Superior temporal gyrus (tissue), 1 donor: Measurements from ENCODE around the gene WASF2.
"Not testable (repeated sequence)": the region's sequence is repeated elsewhere in the genome, so short reads cannot be mapped to it uniquely, and the experiment has no call there.

Source experiments
- DNase-seq: peaks from one replicate; pipeline ENCODE4 v3.0.0-alpha.2; 2016; ENCODE audit errors: extremely low spot score

Gene WASF2

DNA sequence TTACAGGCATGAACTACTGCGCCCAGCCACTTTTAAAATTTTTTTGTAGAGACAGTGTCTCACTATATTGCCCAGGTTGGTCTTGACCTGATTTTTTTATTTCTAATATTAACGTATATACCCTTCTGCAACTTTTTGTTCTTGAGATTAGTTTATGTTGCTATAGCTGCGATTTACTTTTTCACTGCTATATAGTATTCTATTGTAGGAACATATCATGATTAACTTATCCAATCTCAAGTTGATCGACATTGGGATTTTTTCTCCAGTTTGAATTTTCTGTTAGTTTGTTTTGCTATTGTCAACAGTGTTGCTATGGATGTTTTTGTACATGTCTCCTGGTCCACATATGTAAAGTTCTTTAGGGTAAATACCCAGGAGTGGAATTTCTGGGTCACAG is 35.4 kb downstream of the WASF2 start:
- no peak for DNase-seq

DNA sequence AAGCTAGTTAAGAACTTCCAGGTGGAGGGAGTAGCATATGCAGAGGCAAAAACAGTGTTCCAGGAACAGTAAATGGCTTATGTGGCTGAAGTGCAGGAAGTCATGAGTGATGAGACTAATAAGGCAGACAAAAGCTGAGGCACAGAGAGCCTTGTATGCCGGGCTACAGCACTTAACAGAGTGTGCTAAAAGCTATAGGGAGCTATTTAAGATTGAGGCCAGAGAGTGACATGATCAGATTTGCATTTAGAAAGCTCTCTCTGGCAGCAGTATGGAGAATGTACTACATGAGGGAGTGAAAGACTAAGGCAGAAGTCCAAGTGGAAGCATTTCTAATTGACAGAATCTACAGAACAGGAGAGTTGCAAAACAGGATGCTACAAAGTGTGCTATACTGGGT is 38.6 kb downstream of the WASF2 start:
- DNase-seq: no peak

DNA sequence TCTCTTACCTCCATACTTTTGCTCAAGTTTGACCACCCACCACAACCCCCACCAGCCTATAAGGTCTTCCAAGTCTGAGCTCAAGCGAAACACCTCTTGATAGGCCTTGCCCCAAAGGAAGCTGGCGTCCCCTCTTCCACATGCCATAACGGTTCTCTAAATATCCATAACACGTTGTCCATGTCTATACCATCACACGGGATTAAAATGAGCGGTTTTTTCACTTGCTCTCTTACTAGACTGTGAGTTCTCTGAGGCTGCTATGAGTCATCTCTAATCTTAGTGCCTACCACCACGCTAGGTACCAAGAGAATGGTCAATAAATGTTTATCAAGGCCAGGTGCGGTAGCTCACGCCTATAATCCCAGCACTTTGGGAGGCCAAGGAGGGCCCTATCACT is 41.0 kb downstream of the WASF2 start:
- DNase-seq: no peak

DNA sequence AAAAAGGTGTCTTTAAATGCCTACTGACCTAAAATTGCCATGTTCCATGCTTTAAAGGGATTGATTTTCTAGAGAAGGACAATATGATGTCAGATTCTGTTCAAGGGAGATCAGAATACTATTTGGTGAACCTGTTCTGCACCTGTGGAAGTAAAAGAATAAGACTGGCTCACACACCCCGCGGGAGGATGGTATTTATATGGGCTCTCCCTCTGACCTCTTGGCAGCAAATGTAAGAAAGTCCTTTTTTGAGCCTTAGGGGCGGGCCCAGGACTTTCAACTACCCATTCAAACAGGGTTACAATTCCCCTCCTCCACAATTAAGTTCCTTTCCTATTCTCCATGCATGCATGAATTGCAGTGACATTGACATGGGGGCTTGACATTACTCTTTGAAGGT is 42.1 kb downstream of the WASF2 start:
- no peak for DNase-seq

DNA sequence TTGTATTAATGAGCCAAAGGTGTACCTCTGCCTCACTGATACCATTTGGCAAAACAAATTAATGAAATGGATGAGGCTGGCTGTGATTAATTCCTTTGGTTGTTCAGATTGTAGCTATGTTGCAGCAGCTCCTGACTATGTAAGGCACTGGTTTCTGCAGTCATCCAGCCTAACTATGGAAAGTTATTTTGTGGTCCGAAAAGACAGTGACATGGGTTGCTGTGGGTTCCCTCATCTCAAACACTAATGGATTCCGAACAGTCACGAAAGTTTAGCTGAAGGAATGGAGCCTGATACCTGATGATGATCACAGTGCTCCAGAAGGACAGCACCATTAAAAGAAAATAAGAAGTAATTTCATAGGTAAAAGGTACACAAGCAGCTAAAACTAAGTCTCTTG is 42.6 kb downstream of the WASF2 start:
- DNase-seq: no peak

DNA sequence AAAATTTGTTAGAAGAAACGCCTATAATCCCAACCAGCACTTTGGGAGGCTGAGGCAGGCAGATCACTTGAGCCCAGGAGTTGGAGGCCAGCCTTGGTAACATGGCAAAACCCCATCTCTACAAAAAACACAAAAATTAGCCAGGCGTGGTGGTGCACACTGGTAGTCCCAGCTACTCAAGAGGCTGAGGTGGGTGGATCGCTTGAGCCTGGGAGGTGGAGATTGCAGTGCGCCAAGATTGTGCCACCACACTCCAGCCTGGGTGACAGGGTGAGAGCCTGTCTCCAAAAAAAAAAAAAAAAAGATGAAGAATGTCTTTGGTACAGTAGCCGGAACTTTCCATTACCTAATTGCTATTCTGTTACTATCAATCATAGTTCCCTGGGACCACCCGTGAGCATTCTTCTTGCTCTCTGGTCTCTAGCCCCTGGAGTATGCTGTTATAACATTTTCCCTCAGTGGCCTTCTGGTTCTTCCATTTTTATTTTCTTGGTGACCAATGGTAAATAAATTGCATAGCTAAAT is 43.4 kb downstream of the WASF2 start:
- no peak for DNase-seq

DNA sequence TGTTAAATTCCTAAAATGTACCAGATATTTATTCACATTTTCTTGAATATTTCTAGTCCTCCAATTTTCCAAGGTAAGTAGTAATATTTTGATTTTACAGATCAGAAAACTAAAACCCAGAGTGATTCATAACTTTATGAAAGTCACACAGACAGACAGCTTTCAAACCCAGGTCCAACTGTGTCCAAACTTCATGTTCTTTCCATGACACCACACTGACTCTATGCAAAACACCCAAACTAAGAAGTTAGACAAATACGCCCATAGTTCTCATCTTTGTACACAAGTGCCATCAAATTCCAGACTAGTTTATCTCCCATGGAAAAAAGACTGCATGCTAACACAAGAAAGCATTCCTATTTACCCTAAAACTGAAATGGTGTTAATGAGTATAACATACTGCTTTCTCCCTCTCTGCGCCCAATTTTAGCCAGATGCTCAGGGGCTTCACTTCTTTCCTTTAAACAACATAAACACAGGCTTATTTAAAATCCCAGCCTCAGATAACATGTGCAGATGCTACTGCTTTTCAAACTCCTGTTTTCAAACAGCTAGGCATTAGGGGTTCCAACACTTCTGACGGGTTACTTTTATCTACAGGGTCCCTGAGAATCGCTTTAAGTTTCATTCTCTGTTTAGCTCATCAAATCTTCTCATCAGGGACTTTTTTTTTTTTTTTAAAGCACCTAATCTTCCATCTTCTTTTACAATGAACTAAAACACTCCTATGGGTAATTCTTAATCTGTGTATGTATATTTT is 44.6 kb downstream of the WASF2 start:
- DNase-seq: no peak

DNA sequence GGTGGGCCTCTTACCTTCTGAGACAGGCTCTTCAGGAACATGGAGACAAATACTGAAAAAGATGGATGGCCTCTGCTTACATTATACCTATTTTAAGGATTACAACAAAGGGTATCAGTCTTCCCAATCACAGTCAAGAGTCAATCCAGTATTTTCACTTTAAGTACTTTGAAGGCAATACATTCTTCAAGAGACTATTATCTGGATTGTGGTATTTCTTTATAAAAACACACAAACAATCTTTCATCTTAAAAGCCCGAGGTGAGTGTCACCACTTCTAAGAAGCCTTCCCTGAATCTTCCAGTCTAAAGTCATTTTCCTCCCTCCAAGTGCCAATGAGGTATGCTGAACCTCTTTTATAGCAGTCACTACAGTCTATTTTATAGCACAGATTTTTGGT is 45.3 kb downstream of the WASF2 start:
- DNase-seq: no peak

DNA sequence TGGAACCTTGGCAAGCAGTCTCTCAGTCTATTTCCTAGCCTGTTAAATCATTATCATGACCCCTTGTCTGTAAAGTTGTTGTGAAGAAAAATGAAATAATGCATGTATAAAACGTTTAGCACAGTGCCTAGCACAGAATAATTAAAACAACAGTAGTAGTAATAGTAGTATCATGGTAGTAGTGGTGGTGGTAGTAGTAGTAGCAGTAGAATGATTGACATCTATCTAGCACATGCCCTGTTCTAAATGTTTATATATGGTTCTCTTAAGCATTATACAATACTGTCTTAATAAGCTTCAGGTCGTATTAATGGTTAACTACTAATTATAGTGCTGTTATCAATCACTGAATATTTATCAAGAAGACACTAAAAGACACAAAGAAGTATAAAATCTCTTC is 50.8 kb downstream of the WASF2 start:
- DNase-seq: no peak

DNA sequence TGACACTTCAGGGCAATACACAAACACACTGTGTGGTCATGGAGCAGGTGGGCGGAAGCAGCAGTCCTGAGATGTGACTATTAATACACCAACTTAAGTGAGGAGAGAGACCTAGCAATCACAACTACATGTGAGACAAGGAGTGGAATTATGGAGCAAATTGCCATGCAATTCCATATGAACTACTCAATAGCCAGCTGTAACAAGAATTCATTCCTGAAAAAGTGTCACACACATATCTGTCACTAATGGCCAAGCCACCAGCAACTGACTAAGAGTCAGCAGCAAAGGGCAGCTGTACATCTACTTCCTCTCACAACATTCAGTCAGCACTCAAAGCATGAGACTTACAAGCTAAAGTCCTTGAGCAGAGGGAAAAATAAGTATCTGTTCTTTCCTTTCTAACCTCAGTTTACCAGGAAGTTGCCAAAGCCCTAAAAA is 51.3 kb downstream of the WASF2 start:
- DNase-seq: peak; percentile 14

DNA sequence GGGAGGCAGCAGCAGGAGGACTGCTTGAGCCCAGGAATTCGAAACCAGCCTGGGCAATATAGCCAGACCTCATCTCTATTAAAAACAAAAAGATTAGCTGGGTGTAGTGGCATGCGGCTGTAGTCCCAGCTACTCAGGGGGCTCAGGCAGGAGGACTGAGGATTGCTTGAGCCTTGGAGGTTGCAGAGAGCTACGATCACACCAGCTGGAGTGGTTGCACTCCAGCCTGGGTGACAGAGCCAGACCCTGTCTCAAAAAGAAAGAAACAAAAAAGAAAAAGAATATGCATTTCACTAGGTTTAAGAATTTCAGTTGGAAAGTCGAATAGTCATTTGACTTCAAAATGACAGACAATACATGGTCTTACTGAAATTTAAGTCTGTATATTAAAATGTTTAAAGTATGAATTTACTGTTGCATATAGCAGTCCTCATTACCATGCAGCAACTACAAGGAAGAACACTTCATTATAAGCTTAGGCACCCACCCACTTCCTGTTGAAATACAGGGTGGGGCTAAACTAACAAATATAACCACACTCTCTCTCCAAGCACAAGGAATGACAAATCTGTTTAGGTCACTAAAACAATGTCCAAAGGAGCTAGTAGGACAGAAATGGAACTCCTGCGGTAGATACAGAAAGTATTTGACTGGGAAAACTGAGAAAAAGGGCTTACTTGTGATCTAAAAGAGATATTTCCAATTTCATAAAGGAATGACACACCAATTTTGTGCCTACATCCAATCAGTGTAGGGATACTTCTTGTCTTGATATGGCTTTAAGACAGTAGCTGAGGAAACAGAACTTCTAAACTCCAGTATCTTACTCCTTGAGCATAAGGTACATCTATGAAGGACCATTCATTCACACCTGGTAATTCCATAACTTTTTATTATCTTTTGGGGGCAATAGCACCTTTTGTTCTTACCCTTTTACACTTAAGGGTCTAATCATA is 53.5 kb downstream of the WASF2 start:
- DNase-seq: peak; percentile 35

DNA sequence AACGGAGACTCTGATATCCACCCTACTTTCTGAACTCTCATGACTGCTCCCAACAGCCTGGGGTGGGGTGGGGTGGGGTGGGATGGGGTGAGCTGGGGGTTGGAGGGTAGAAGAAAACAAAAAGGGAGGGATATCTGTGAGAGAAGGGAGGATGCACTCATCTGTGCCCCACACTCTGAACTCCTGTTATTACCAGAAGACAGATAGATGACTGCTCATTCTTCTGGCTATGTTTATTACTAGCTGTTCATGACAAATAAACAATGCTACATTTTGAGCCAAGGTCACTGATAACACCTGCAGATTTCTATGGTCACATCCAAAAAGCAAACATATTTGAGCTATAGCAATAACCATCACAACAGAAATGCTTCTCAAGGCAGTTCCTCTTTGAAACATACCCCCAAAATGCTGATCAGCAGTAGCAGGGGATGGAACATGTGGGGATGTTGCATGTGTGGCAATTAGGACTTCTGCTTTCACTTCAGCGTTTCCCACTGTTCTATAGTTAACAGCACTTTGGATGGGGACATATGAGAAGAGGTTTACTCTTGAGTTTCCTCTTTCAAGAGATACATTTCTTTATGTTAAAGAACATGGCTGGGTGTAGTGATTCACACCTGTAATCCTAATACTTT is 54.3 kb downstream of the WASF2 start:
- peak; percentile 44 for DNase-seq

DNA sequence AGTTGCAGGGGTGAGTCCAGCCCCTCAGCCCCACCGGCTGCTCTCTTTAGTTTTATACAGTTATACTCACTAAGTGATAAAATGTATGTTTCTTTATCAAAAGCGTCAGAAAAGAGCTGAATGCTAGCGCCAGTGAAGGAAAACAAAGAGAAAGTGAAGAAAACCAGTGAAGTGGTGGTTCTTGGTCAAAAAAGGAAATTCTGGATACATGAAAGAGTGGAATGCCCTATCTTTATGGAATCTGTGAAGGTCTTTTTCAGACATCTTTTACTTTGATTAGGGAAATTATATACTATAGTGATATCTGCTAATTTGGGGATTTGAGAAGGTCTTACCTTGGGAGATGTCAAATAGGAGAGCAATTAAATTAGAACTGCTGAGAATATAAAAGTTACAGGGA is 56.3 kb downstream of the WASF2 start:
- DNase-seq: no peak

DNA sequence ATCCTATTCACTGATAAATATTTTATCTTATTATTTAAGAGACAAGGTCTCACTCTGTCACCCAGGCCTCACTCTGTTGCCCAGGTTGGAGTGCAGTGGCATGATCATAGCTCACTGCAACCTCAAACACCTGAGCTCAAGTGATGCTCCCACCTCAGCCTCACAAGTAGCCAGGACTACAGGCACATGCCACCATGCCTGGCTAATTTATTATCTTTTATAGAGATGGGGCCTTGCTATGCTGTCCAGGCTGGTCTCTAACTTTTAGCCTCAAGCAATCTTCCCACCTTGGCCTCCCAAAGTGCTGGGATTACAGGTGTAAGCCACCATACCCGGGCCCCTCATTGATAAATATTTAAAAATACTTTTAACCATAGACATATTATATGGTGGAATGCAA is 57.2 kb downstream of the WASF2 start:
- DNase-seq: not testable (repeated sequence)

DNA sequence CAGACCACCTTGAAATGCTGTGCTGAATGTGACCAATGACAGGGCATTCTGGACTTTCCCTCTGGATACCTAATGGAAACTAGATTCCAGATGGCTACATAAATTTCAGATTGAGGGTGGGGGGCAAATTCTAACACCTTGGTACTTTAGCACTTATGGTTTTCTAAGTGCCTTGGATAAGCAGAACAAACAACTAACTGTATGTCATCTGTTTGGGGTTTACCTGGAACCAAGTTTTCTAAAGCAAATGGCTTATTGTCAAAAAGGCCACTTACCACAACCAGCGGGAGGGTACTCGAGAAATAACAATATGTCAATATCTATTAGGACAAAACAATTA is 58.4 kb downstream of the WASF2 start:
- no peak for DNase-seq

DNA sequence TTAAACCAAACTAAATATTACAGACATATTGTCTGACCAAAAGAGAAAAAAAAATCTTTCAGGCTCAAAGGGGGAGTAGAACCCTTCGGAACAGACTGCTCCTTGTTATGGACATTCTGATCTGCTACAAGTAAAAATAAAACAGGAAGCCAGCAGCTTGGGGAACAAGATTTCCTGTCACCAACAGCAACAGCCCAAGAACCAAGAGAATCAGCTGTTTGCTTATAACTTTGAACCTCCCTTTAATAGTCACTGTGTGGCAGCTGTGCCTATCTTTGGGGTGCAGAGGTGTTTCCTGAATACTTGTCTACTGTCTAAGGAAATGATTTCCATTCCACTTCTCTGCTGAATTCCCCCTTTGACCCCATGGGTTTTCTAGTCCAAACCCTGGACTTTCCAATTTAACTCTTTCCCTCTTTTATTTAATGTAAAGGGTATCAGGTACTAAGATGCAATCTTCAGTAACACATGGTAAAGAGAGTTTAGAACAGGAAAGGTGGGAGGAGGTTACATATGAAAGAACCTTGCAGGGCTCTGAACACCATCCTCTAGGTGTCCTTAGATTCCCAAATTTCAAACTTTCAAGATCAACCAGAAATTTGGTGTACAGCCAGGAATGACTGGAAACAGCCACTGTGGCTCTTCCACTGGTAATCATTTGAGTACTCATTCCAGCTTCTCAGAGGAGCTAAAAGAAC is 58.9 kb downstream of the WASF2 start:
- DNase-seq: peak; percentile 84

DNA sequence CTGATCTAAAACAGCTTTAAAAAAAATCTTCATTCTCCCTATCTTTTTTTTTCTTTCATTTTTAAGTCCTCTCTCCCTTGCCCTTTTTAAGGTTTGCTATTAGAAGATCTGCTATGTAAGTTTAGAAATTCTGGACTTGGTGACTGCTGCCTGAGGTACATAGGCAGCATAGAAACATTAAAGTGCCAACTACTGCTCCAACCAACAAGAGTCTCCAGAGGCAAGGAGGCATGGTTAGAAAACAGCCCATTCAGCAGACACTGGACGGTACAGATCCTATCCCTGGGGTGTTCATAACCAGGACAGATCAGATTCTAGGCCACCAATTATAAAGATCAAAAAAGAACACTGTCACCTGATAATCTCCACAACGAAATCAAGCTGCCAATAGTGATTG is 60.9 kb downstream of the WASF2 start:
- DNase-seq: peak; percentile 39

DNA sequence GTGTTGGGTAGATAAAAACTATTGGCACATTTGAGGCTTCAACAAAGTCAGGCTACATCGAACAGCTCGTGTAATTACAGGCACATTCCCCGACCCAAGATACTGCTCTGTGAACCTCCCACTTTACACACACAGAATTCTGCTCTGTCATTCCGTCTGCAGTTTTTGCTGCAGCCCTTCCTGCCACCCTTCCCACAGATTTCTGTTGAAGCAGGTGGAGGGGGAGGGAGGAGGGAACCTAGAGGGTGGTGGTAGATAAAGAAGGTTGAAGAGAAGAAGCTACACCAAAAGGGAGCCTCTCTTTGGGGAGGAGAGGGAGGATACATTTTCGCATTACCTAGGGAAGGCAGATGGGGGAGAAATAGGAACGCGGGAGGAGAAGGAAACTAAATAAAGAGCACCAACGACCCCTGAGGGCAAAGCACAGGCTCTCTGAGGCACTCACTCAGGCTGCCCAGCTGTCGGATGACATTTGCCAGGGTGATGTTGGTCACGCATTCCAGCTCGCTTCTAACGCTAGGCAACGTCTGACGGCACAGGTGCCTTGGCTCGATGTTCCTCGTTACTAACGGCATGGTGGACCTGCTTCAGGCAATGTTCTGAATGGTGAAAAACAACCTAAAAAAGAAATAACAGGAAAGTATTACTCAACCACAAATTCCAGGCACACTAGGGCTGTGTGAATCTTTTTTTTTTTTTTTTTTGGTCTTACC is 61.5 kb downstream of the WASF2 start:
- peak; percentile 45 for DNase-seq

DNA sequence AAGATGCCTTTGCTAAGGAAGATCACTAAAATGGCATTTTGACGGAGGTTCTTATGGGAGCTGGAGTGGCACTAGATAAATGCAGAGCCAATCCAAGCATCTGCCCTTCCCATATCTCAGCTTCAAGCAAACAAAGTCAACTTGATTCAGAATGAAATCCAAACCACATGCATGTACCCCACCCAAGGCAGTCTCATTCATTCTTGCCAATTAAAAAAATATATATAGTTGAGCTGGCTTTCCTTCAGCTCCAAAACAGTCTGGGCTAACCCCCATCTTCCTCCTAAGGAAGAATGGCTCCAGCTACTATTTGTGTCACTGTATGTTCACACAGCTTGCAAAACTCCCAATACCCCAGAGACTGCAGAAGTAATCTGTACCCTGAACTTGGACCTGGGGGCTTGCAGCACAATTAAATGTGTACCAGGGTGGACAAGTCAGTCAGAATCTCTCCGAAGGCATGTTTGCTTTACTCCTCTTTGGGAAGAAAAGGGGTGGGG is 62.1 kb downstream of the WASF2 start:
- DNase-seq: peak; percentile 33

DNA sequence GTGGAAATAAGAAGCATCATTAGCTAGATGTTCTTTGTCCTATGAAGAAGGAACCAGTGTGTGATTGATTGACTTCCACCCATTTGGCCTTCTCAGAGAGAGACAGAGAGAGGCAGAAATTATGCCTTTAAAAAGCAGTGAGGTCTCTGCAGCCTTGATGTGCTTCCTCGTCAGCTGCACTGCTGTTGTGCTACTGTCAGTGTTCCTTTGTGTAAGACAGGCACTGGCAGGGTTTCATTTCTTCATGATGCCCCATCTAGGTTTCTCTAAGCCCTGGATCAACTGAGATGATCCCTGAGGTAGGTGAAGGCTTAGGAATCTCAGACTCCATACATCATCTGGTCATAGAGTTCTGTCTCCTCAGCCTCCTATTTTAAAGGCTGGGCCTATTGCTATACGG is 62.6 kb downstream of the WASF2 start:
- DNase-seq: peak; percentile 57

DNA sequence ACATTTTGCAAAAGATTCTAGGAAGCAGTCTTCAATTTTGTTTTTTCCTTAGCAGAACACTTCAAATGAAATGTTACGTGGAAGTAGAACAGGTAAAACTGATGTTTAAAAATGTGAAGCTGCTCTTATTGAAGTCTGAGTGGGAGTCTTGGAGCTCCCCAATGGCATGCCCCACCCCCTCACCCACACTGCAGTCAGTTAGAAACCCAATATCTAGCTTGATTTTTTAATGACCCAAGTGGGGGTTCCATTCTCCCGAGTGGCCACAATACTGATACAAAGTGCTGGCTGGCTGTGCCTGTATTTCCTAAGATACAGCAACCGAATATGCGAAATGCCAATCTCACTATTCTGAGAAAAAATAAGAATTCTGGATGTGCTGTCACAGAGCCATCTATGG is 66.3 kb downstream of the WASF2 start:
- DNase-seq: no peak
